ENCODE data around the gene ALKBH2.

ALKBH2 gene

GRCh38 chr12:109131154-109132050 lies 38.1 kb upstream of the ALKBH2 start:
- no peak overlapping the region for H3K27ac ChIP-seq
- no peak for TF ChIP-seq CTCF (conservative IDR thresholded peaks at IDR 0.05)

GRCh38 chr12:109130297-109131153 lies 37.3 kb upstream of the ALKBH2 start:
- no peak for TF ChIP-seq CTCF (conservative IDR thresholded peaks at IDR 0.05)
- H3K27ac ChIP-seq = no peak overlapping the region

- TF ChIP-seq CTCF (conservative IDR thresholded peaks at IDR 0.05) = no peak
- H3K27ac ChIP-seq = no peak overlapping the region
Measured at GRCh38 chr12:109127533-109128242, 34.4 kb upstream of the ALKBH2 start.

- no peak overlapping the region for H3K27ac ChIP-seq
- TF ChIP-seq CTCF (conservative IDR thresholded peaks at IDR 0.05) = no peak
Measured at GRCh38 chr12:109126784-109127183, 33.5 kb upstream of the ALKBH2 start.

GRCh38 chr12:109125791-109126190 lies 32.5 kb upstream of the ALKBH2 start:
- no peak overlapping the region for H3K27ac ChIP-seq
- TF ChIP-seq CTCF (conservative IDR thresholded peaks at IDR 0.05) = no peak

GRCh38 chr12:109124878-109125648 lies 31.8 kb upstream of the ALKBH2 start:
- H3K27ac ChIP-seq = no peak overlapping the region
- TF ChIP-seq CTCF (conservative IDR thresholded peaks at IDR 0.05) = no peak
